ENCODE data around the gene CHIT1.

Gene CHIT1

GRCh38 chr1:203173566-203173965 lies 55.9 kb downstream of the CHIT1 start:
- no peak for DNase-seq

- DNase-seq = no peak
Measured at GRCh38 chr1:203173011-203173555, 56.4 kb downstream of the CHIT1 start.

GRCh38 chr1:203172184-203173010 lies 57.1 kb downstream of the CHIT1 start:
- DNase-seq = peak; percentile 38 to 40

GRCh38 chr1:203171341-203172183 lies 57.9 kb downstream of the CHIT1 start:
- no peak for DNase-seq

- no peak for DNase-seq
Measured at GRCh38 chr1:203170625-203171330, 58.7 kb downstream of the CHIT1 start.

- DNase-seq = no peak
Measured at GRCh38 chr1:203169770-203170520, 59.5 kb downstream of the CHIT1 start.

GRCh38 chr1:203168991-203169390 lies 60.5 kb downstream of the CHIT1 start:
- DNase-seq = no peak

GRCh38 chr1:203168256-203168786 lies 61.2 kb downstream of the CHIT1 start:
- no peak for DNase-seq

GRCh38 chr1:203167913-203168200 lies 61.6 kb downstream of the CHIT1 start:
- no peak for DNase-seq

GRCh38 chr1:203167026-203167912 lies 62.2 kb downstream of the CHIT1 start:
- DNase-seq = no peak

GRCh38 chr1:203166192-203166940 lies 63.1 kb downstream of the CHIT1 start:
- DNase-seq = no peak

Measured in Kasumi-1 (cell line).